IMR-90 (cell line): ENCODE data around the gene MAP2K5. TPM values are rescaled to one million over a fixed set of nuclear protein-coding genes. Genes with fewer than 3 reads are reported as not detected.

Experiments
- ATAC-seq: fragments of 200-7000 bp; cut with Tn5 transposase; 2 replicates; pipeline ENCODE4 v1.9.1; 2020; ENCODE audit warnings: low read depth, mild to moderate bottlenecking, moderate library complexity
- BruUV-seq: library from RNA; stranded (reverse); fragments of 400-500 nt; replicated peaks from 2 replicates; lab custom pipeline; 2021; lab: Mats Ljungman, UMichigan
- CTCF ChIA-PET: fragments of 300-600 bp; formaldehyde crosslinking; extraction: SDS; loops from one replicate; lab custom pipeline; 2021; ENCODE audit warnings: antibody characterized with exemption; lab: Yijun Ruan, JAX
- POLR2A ChIA-PET: fragments of 300-600 bp; sonication (Branson Sonifier 250); formaldehyde crosslinking; loops from one replicate; lab custom pipeline; 2022; ENCODE audit warnings: antibody characterized with exemption; ENCODE audit not compliant: unreplicated experiment; lab: Charles Lee
- DNase-seq: peaks from one replicate; pipeline ENCODE4 v3.0.0; 2013
- H2AFZ ChIP-seq: replicated peaks from 2 replicates; pipeline ENCODE3; 2013; ENCODE audit warnings: low read length, mild to moderate bottlenecking; ENCODE audit not compliant: poor library complexity
- H2AK5ac ChIP-seq: 2 replicates; pipeline ENCODE4 v1.6.1; 2013; ENCODE audit warnings: low read depth, low read length, inconsistent platforms
- H2AK9ac ChIP-seq: replicated peaks from 2 replicates; pipeline ENCODE3; 2013; ENCODE audit warnings: mild to moderate bottlenecking, low read depth, low read length, moderate library complexity; ENCODE audit not compliant: poor library complexity
- H2BK120ac ChIP-seq: 2 replicates; pipeline ENCODE4 v1.6.1; 2013; ENCODE audit warnings: low read depth, low read length, inconsistent platforms
- H2BK15ac ChIP-seq: 3 replicates; pipeline ENCODE4 v1.6.1; 2013; ENCODE audit warnings: low read depth, low read length, inconsistent platforms
- H2BK20ac ChIP-seq: 2 replicates; pipeline ENCODE4 v1.6.1; 2013; ENCODE audit warnings: low read depth, mild to moderate bottlenecking, inconsistent platforms, low read length, moderate library complexity
- H2BK5ac ChIP-seq: 2 replicates; pipeline ENCODE4 v1.6.1; 2013; ENCODE audit warnings: mild to moderate bottlenecking, low read depth, low read length, inconsistent platforms; ENCODE audit not compliant: poor library complexity, severe bottlenecking
- H3K14ac ChIP-seq: replicated peaks from 2 replicates; pipeline ENCODE4 v1.6.1; 2013; ENCODE audit warnings: low read depth, low read length, inconsistent platforms
- H3K18ac ChIP-seq: 2 replicates; pipeline ENCODE4 v1.6.1; 2013; ENCODE audit warnings: low read depth, low read length, control low read depth
- H3K23ac ChIP-seq: 2 replicates; pipeline ENCODE4 v1.6.1; 2013; ENCODE audit warnings: low read depth, low read length, inconsistent platforms
- H3K27ac ChIP-seq: 2 replicates; pipeline ENCODE4 v1.5.1; 2013; ENCODE audit warnings: mild to moderate bottlenecking, control low read depth, low read length; ENCODE audit not compliant: insufficient read depth
- H3K27me3 ChIP-seq: 2 replicates; pipeline ENCODE4 v1.6.1; 2013; ENCODE audit warnings: low read length; ENCODE audit not compliant: control insufficient read depth, insufficient read depth
- H3K36me3 ChIP-seq: 2 replicates; pipeline ENCODE4 v1.6.1; 2013; ENCODE audit warnings: low read length, mixed read lengths; ENCODE audit not compliant: control insufficient read depth, insufficient read depth
- H3K4ac ChIP-seq: 2 replicates; pipeline ENCODE4 v1.6.1; 2013; ENCODE audit warnings: low read depth, low read length, inconsistent platforms
- H3K4me1 ChIP-seq: 2 replicates; pipeline ENCODE4 v1.6.1; 2013; ENCODE audit warnings: low read length, mixed read lengths; ENCODE audit not compliant: control insufficient read depth, insufficient read depth
- H3K4me2 ChIP-seq: 2 replicates; pipeline ENCODE4 v1.6.1; 2013; ENCODE audit warnings: low read depth, mild to moderate bottlenecking, control low read depth, low read length, moderate library complexity
- H3K4me3 ChIP-seq: 2 replicates; pipeline ENCODE4 v1.5.1; 2013; ENCODE audit warnings: low read depth, mild to moderate bottlenecking, control low read depth, low read length, moderate library complexity; ENCODE audit not compliant: insufficient read depth
- H3K56ac ChIP-seq: 2 replicates; pipeline ENCODE4 v1.6.1; 2013; ENCODE audit warnings: low read length, inconsistent platforms; ENCODE audit not compliant: insufficient read depth; ENCODE audit errors: extremely low read depth
- H3K79me1 ChIP-seq, 2 experiments: 2 replicates each; pipeline ENCODE4 v1.6.1; 2013; ENCODE audit warnings: low read length in 2 of 2, inconsistent platforms in 1 of 2, low read depth in 1 of 2
- H3K9ac ChIP-seq: 2 replicates; pipeline ENCODE4 v1.6.1; 2013; ENCODE audit warnings: low read depth, low read length, control low read depth
- H3K9me1 ChIP-seq: 2 replicates; pipeline ENCODE4 v1.6.1; 2013; ENCODE audit warnings: low read length, inconsistent platforms; ENCODE audit not compliant: insufficient read depth
- H3K9me3 ChIP-seq: 2 replicates; pipeline ENCODE4 v1.6.1; 2013; ENCODE audit warnings: low read length; ENCODE audit not compliant: control insufficient read depth, insufficient read depth
- H4K20me1 ChIP-seq: 2 replicates; pipeline ENCODE4 v1.6.1; 2013; ENCODE audit warnings: low read length, inconsistent platforms; ENCODE audit not compliant: insufficient read depth
- H4K5ac ChIP-seq: 2 replicates; pipeline ENCODE4 v1.6.1; 2013; ENCODE audit warnings: mild to moderate bottlenecking, low read depth, low read length, control low read depth
- H4K8ac ChIP-seq, 2 experiments: 2 replicates each; pipeline ENCODE4 v1.6.1; 2013; ENCODE audit warnings: low read depth in 2 of 2, low read length in 2 of 2, control low read depth in 1 of 2, inconsistent platforms in 1 of 2
- H4K91ac ChIP-seq: 2 replicates; pipeline ENCODE4 v1.6.1; 2013; ENCODE audit warnings: low read depth, low read length, inconsistent platforms; ENCODE audit not compliant: insufficient read depth
- BHLHE40 ChIP-seq: fragments of 150-350 bp; IDR thresholded peaks from 2 replicates; pipeline ENCODE4 v1.6.1; 2016; ENCODE audit warnings: mild to moderate bottlenecking, low read depth, low read length
- CEBPB ChIP-seq: IDR thresholded peaks from 2 replicates; pipeline ENCODE4 v1.6.1; 2012; ENCODE audit warnings: low read depth, low read length, improper control_type of control experiment
- FOS ChIP-seq: fragments of 150-350 bp; IDR thresholded peaks from 2 replicates; pipeline ENCODE4 v1.6.1; 2016; ENCODE audit warnings: low read depth, low read length
- MAZ ChIP-seq: IDR thresholded peaks from 2 replicates; pipeline ENCODE4 v1.6.1; 2012; ENCODE audit warnings: low read depth, mild to moderate bottlenecking, low read length, improper control_type of control experiment, moderate library complexity, borderline replicate concordance
- POLR2A ChIP-seq: IDR thresholded peaks from 2 replicates; pipeline ENCODE4 v1.6.1; 2012; ENCODE audit warnings: mild to moderate bottlenecking, low read depth, low read length
- RAD21 ChIP-seq: IDR thresholded peaks from 2 replicates; pipeline ENCODE4 v1.6.1; 2012; ENCODE audit warnings: low read length, improper control_type of control experiment
- RCOR1 ChIP-seq: IDR thresholded peaks from 2 replicates; pipeline ENCODE4 v1.6.1; 2012; ENCODE audit warnings: mild to moderate bottlenecking, low read length, improper control_type of control experiment; ENCODE audit not compliant: insufficient replicate concordance
- RFX5 ChIP-seq: IDR thresholded peaks from 2 replicates; pipeline ENCODE4 v1.8.0; 2012; ENCODE audit warnings: low read depth, mild to moderate bottlenecking, low read length, moderate library complexity
- SMC3 ChIP-seq: fragments of 150-350 bp; IDR thresholded peaks from 2 replicates; pipeline ENCODE4 v1.6.1; 2016; ENCODE audit warnings: low read depth, mild to moderate bottlenecking, antibody characterized with exemption, low read length, moderate library complexity
- WGBS, 2 experiments: methylation state at CpG; one replicate each; pipeline versions ENCODE4 v1.1.5 to v1.1.7; 2013; ENCODE audit warnings: missing lambda C conversion rate in 2 of 2; ENCODE audit not compliant: insufficient read length in 1 of 2; ENCODE audit errors: extremely low coverage in 2 of 2; 5-methylcytosine and 5-hydroxymethylcytosine counted together
- dilution Hi-C: fragments of 300-500 bp; cut with HindIII; formaldehyde crosslinking; loops from one replicate; pipeline ENCODE4 v1.14.3; 2018; ENCODE audit warnings: low sequenced_read_pairs; ENCODE audit not compliant: unreplicated experiment
- in situ Hi-C: fragments of 300-500 bp; cut with MboI; formaldehyde crosslinking; loops from 3 replicates; pipeline ENCODE4 v1.14.3; 2019; ENCODE audit warnings: low sequenced_read_pairs, inconsistent platforms, mixed read lengths
- intact Hi-C: fragments of 100-400 bp; cut with micrococcal nuclease; formaldehyde crosslinking; loops from 2 replicates; pipeline ENCODE4 v1.10.0; 2022
- polyA plus RNA-seq, 3 experiments: library from polyadenylated mRNA; depleted of rRNA; stranded (reverse); fragments of >200 nt; gene quantifications; 2 replicates each; pipeline ENCODE4 v1.2.3, GENCODE V29; 2012; ENCODE audit warnings: low replicate concordance in 1 of 3
- total RNA-seq: library from RNA; depleted of rRNA; stranded (reverse); fragments of >200 nt; gene quantifications from 2 replicates; pipeline ENCODE4 v1.2.3, GENCODE V29; 2012
- TF ChIP-seq, protein P1 (sequence below): fragments of 150-350 bp; IDR thresholded peaks from 2 replicates; pipeline ENCODE4 v1.6.1; 2017; ENCODE audit warnings: mild to moderate bottlenecking, antibody characterized with exemption, low read length, low read depth
- TF ChIP-seq, protein P2 (sequence below): conservative IDR thresholded peaks from 2 replicates; pipeline ENCODE4 v1.5.1; 2012; ENCODE audit warnings: mild to moderate bottlenecking, low read depth, low read length, improper control_type of control experiment
- TF ChIP-seq, protein P3 (sequence below): fragments of 150-350 bp; IDR thresholded peaks from 2 replicates; pipeline ENCODE4 v1.6.1; 2016; ENCODE audit warnings: low read depth, mild to moderate bottlenecking, low read length, moderate library complexity, borderline replicate concordance

Gene MAP2K5
- total and polyA plus RNA-seq, 2 of the 4 experiments (the other 2 are of a cell fraction): 1.6 to 6.1 TPM

DNA sequence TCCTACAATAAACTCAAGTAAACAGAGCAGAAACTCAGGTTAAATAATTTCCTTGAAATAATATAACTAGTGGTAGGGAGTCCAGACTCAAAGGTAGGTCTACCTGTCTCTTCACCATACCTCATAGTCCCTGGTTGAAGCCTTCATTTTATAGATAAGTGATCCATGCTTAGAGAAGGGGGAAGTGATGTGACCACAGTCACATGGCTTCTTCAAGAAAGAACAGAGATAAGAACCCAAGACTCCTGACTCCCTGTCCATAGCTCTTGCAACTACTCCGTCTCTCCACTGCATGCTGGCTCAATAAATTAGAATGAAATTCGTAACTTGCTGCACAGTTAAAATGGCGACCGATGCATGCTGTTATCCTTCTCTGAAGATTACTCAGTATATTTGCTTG is 32.6 kb upstream of the MAP2K5 start:
- Histone ChIP-seq H3K27ac (no peak overlapping the region), H3K14ac (no peak overlapping the region), H2AK9ac (no peak overlapping the region), H3K23ac (0 out of 2 replicates have a peak overlapping the region, but pooled peaks have one; percentile 10), H2AK5ac (no peak overlapping the region; the same call in 1 of the 2 replicates), H2AFZ (no peak overlapping the region), H2BK120ac (no peak overlapping the region), H2BK20ac (no peak overlapping the region; the same call in 1 of the 2 replicates), H3K4me1 (peaks cover 7% of the 10 kb centered on the region), H3K36me3 (no peaks in the 10 kb centered on the region), H2BK5ac (no peak overlapping the region), H3K4ac (0 out of 2 replicates have a peak overlapping the region, but pooled peaks have one; percentile 38), H4K20me1 (no peaks in the 10 kb centered on the region), H4K91ac (no peak overlapping the region; the same call in 1 of the 2 replicates), H2BK15ac (no peak overlapping the region), H3K9me3 (no peaks in the 10 kb centered on the region), H3K9me1 (peaks cover 2% of the 10 kb centered on the region; the same call in 1 of the 2 replicates), H3K56ac (no peak overlapping the region), H3K18ac (no peak overlapping the region), H3K27me3 (no peaks in the 10 kb centered on the region), H3K79me1 (no peaks in the 10 kb centered on the region), H3K9ac (no peak overlapping the region), H4K5ac (no peak overlapping the region), H3K4me3 (no peak overlapping the region), H4K8ac (no peak overlapping the region), H3K4me2 (no peak overlapping the region)
- BruUV-seq: no TSS peak
- DNase-seq (no peak), ATAC-seq (no peak)
- in situ Hi-C loops (no loop called here), intact Hi-C loops (no loop called here), dilution Hi-C loops (no loop called here)
- ChIA-PET CTCF (no interaction called here), POLR2A (no interaction called here)
- TF ChIP-seq CEBPB (no peak), FOS (no peak), MAZ (no peak), SMC3 (no peak), BHLHE40 (no peak), RFX5 (no peak), RAD21 (no peak), POLR2A (no peak), RCOR1 (no peak)
- TF ChIP-seq, protein P1, sequence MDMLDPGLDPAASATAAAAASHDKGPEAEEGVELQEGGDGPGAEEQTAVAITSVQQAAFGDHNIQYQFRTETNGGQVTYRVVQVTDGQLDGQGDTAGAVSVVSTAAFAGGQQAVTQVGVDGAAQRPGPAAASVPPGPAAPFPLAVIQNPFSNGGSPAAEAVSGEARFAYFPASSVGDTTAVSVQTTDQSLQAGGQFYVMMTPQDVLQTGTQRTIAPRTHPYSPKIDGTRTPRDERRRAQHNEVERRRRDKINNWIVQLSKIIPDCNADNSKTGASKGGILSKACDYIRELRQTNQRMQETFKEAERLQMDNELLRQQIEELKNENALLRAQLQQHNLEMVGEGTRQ: no peak
- TF ChIP-seq, protein P2, sequence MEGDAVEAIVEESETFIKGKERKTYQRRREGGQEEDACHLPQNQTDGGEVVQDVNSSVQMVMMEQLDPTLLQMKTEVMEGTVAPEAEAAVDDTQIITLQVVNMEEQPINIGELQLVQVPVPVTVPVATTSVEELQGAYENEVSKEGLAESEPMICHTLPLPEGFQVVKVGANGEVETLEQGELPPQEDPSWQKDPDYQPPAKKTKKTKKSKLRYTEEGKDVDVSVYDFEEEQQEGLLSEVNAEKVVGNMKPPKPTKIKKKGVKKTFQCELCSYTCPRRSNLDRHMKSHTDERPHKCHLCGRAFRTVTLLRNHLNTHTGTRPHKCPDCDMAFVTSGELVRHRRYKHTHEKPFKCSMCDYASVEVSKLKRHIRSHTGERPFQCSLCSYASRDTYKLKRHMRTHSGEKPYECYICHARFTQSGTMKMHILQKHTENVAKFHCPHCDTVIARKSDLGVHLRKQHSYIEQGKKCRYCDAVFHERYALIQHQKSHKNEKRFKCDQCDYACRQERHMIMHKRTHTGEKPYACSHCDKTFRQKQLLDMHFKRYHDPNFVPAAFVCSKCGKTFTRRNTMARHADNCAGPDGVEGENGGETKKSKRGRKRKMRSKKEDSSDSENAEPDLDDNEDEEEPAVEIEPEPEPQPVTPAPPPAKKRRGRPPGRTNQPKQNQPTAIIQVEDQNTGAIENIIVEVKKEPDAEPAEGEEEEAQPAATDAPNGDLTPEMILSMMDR: no peak
- TF ChIP-seq, protein P3, sequence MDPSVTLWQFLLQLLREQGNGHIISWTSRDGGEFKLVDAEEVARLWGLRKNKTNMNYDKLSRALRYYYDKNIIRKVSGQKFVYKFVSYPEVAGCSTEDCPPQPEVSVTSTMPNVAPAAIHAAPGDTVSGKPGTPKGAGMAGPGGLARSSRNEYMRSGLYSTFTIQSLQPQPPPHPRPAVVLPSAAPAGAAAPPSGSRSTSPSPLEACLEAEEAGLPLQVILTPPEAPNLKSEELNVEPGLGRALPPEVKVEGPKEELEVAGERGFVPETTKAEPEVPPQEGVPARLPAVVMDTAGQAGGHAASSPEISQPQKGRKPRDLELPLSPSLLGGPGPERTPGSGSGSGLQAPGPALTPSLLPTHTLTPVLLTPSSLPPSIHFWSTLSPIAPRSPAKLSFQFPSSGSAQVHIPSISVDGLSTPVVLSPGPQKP: no peak
- WGBS, 2 experiments: no CpG with 5 or more reads among the region's 4 CpGs
